Measurements from ENCODE around the gene SERPINB4.

- no peak for TF ChIP-seq CTCF (IDR thresholded peaks at IDR 0.05)
- no peak for TF ChIP-seq EZH2 (IDR thresholded peaks at IDR 0.05; ENCODE audit: borderline replicate concordance, insufficient read depth, low read depth, low read length, poor library complexity, severe bottlenecking)
Measured at GRCh38 chr18:63677500-63678225, 33.6 kb upstream of the SERPINB4 start.
